Activated CD8-positive, alpha-beta T cell treated with anti-CD3 and anti-CD28 coated beads for 36 hours (primary cell): Measurements from ENCODE around the gene FCHSD1. TPM values are rescaled to one million over a fixed set of nuclear protein-coding genes. Genes with fewer than 3 reads are reported as not detected.

Source experiments
- ATAC-seq: fragments of 200-7000 bp; cut with Tn5 transposase; one replicate; pipeline ENCODE4 v1.10.0; 2021; ENCODE audit warnings: mild to moderate bottlenecking, moderate library complexity
- CTCF ChIA-PET: fragments of 350-600 bp; sonication (Branson Sonifier 250); formaldehyde crosslinking; loops from one replicate; lab custom pipeline; 2021; ENCODE audit warnings: antibody characterized with exemption; lab: Charles Lee
- POLR2A ChIA-PET: fragments of 350-600 bp; sonication (Branson Sonifier 250); formaldehyde crosslinking; loops from one replicate; lab custom pipeline; 2021; ENCODE audit warnings: antibody characterized with exemption; lab: Charles Lee
- DNase-seq: peaks from one replicate; pipeline ENCODE4 v3.0.0-alpha.2; 2020
- H3K27ac Mint-ChIP-seq: one replicate; pipeline ENCODE4 v1.8.0; 2021; ENCODE audit warnings: mild to moderate bottlenecking, mixed read lengths
- H3K27me3 Mint-ChIP-seq: one replicate; pipeline ENCODE4 v1.8.0; 2021; ENCODE audit warnings: mixed read lengths
- H3K36me3 Mint-ChIP-seq: one replicate; pipeline ENCODE4 v1.8.0; 2021; ENCODE audit warnings: low read depth, mixed read lengths
- H3K4me1 Mint-ChIP-seq: one replicate; pipeline ENCODE4 v1.8.0; 2021; ENCODE audit warnings: low read depth, mixed read lengths
- H3K4me3 Mint-ChIP-seq: one replicate; pipeline ENCODE4 v1.8.0; 2021; ENCODE audit warnings: mild to moderate bottlenecking, moderate library complexity, mixed read lengths
- H3K9me3 Mint-ChIP-seq: one replicate; pipeline ENCODE4 v1.8.0; 2021; ENCODE audit warnings: mixed read lengths
- CTCF ChIP-seq: fragments of 200-600 bp; IDR thresholded peaks from one replicate; pipeline ENCODE4 v1.8.0; 2022; ENCODE audit warnings: antibody characterized with exemption, mild to moderate bottlenecking
- intact Hi-C: fragments of 100-400 bp; cut with micrococcal nuclease; formaldehyde crosslinking; loops from one replicate; pipeline ENCODE4 v1.10.0; 2022
- total RNA-seq, 2 experiments: library from RNA; stranded (reverse); gene quantifications; one replicate each; pipeline ENCODE4 v1.2.3, GENCODE V29; 2021

FCHSD1 gene
- total RNA-seq, 2 experiments from 2014 or later: 30.1 to 31.8 TPM

- Mint-ChIP-seq H3K27ac (no peak overlapping the region), H3K4me1 (peaks cover 19% of the 10 kb centered on the region), H3K36me3 (no peaks in the 10 kb centered on the region), H3K27me3 (peaks cover 22% of the 10 kb centered on the region), H3K4me3 (no peak overlapping the region), H3K9me3 (no peaks in the 10 kb centered on the region)
- intact Hi-C loops: no loop called here
- ATAC-seq (no peak), DNase-seq (no peak)
- ChIA-PET POLR2A (interaction anchor here (1.4 kb wide), 1 partner anchor 12 kb away, joined by 4 read pairs; no protein-coding TSS in a partner anchor), CTCF (interaction anchor here (0.6 to 9.7 kb wide), 8 partner anchors 8 to 275 kb away, joined by 3 to 205 read pairs (median 80); partner anchors contain the start of genes ARAP3, PCDH1, PCDH12 and RNF14)
- TF ChIP-seq CTCF: no peak
Measured at GRCh38 chr5:141694479-141694878, 43.3 kb upstream of the FCHSD1 start.

- intact Hi-C loops: loop anchor here (2.0 kb wide), 2 partner anchors 186 to 268 kb away; partner anchors contain the start of gene PCDH1
- peak overlapping the region; percentile 68 for H3K27ac Mint-ChIP-seq
- CTCF ChIA-PET: interaction anchor here (0.7 to 9.7 kb wide), 37 partner anchors 9 to 308 kb away, joined by 3 to 205 read pairs (median 5); partner anchors contain the start of genes ARAP3, DELE1, PCDH1 and PCDH12
Measured at GRCh38 chr5:141692919-141693725, 41.9 kb upstream of the FCHSD1 start.

GRCh38 chr5:141692533-141692888 is 41.3 kb upstream of the FCHSD1 start:
- H3K4me1 Mint-ChIP-seq: peaks cover 19% of the 10 kb centered on the region
- DNase-seq (peak; percentile 41), ATAC-seq (peak; percentile 24)
- ChIA-PET CTCF (interaction anchor here (0.7 to 9.7 kb wide), 56 partner anchors 10 to 308 kb away, joined by 3 to 205 read pairs (median 5); partner anchors contain the start of genes ARAP3, DELE1, HDAC3 and PCDH1), POLR2A (interaction anchor here (0.9 to 2.7 kb wide), 5 partner anchors 9 to 268 kb away, joined by 3 to 9 read pairs (median 5); no protein-coding TSS in a partner anchor)
- intact Hi-C loops: loop anchor here (2.0 kb wide), 2 partner anchors 186 to 268 kb away; partner anchors contain the start of gene PCDH1
- no peaks in the 10 kb centered on the region for H3K9me3 Mint-ChIP-seq
- H3K27ac Mint-ChIP-seq: peak overlapping the region; percentile 68
- TF ChIP-seq CTCF: no peak
- peaks cover 12% of the 10 kb centered on the region for H3K27me3 Mint-ChIP-seq
- peak overlapping the region; percentile 68 for H3K4me3 Mint-ChIP-seq
- no peaks in the 10 kb centered on the region for H3K36me3 Mint-ChIP-seq

More at GRCh38 chr5:141692919-141693725, 41.9 kb upstream of the FCHSD1 start:
- H3K27me3 Mint-ChIP-seq: peaks cover 15% of the 10 kb centered on the region
- DNase-seq: peak; percentile 88
- no peaks in the 10 kb centered on the region for H3K36me3 Mint-ChIP-seq
- peaks cover 19% of the 10 kb centered on the region for H3K4me1 Mint-ChIP-seq
- peak overlapping the region; percentile 68 for H3K4me3 Mint-ChIP-seq
- no peaks in the 10 kb centered on the region for H3K9me3 Mint-ChIP-seq
- no peak for TF ChIP-seq CTCF
- peak; percentile 80 for ATAC-seq
- POLR2A ChIA-PET: interaction anchor here (0.6 to 2.7 kb wide), 7 partner anchors 9 to 373 kb away, joined by 3 to 9 read pairs (median 4); no protein-coding TSS in a partner anchor

GRCh38 chr5:141691867-141692532 is 40.8 kb upstream of the FCHSD1 start:
- peaks cover 19% of the 10 kb centered on the region for H3K4me1 Mint-ChIP-seq
- DNase-seq: peak; percentile 90

More at GRCh38 chr5:141691867-141692532, 40.8 kb upstream of the FCHSD1 start:
- peak; percentile 92 for TF ChIP-seq CTCF
- peak overlapping the region; percentile 68 for H3K4me3 Mint-ChIP-seq
- ATAC-seq: peak; percentile 81
- intact Hi-C loops: loop anchor here (2.0 kb wide), 2 partner anchors 187 to 269 kb away; partner anchors contain the start of gene PCDH1
- ChIA-PET POLR2A (interaction anchor here (0.7 to 2.7 kb wide), 6 partner anchors 9 to 269 kb away, joined by 3 to 9 read pairs (median 4); no protein-coding TSS in a partner anchor), CTCF (interaction anchor here (0.5 to 9.7 kb wide), 73 partner anchors 10 to 532 kb away, joined by 3 to 205 read pairs (median 4); partner anchors contain the start of genes ARAP3, DELE1, FCHSD1 and HDAC3)
- peak overlapping the region; percentile 46 for H3K27ac Mint-ChIP-seq
- H3K9me3 Mint-ChIP-seq: no peaks in the 10 kb centered on the region
- peaks cover 9% of the 10 kb centered on the region for H3K27me3 Mint-ChIP-seq
- H3K36me3 Mint-ChIP-seq: no peaks in the 10 kb centered on the region
